Measurements from ENCODE around the gene ACTN4.
A peak's percentile ranks its signal among the peaks of the same experiment; 100 is the strongest.

Gene ACTN4

DNA sequence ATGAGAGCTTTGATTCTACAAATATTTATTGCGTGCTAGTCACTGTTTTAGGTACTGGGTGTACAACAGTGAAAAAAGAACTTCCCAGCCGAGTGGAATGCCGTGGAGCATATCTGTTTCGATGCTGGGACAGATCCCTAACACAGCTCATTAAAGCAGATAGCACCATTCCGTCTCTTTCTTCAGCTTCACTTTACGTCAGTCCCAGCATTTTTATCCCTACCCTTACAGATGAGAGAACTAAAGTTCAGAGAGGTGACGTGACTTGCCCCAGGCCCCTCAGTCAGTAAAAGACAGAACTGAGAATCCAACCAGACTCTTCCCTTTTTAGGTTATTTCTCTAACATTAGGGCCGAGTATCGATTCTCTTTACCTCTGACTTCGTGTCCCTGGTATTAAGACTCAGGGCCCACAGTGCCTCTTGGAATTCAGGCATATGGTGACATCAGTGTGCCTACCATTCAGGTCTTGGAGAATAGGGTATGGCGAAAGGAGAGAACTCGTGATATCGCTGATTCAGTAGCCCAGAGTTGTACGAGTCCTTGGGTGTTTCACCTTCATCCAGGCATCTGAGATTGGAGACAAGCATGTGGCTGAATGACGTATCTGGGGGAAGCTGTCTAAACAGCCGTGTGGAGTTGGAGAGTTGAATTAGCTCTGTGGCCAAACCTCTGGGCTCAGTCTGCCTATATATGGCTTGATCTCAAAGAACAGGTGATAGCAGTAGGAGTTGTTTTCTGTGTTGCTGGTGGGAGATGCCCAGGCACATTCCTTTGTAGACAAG, 27.1 kb downstream of the ACTN4 start:
- no peak overlapping the region for H3K4me3 Mint-ChIP-seq

DNA sequence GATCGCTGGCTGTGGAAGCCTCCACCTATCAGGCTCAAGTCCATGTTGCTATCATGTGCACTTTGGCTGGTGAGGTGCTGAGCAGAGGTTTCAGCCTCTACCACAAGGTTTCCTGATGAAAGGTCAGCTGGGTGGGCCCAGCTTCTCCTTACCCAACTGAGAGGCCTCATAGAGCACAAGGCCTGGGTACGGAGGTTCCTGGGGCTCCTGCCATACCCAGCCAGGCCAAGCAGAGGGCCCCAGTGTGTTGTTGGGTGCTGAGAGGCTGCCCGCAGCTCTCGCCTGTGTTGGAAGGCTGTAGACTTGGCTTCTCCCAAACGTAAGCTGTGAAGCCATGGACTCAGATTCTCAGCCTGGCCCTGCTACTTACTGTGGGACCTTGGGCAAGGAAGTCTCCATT, 28.2 kb downstream of the ACTN4 start:
- Mint-ChIP-seq H3K9me3 (no peaks in the 10 kb centered on the region), H3K27ac (peak overlapping the region; percentile 45), H3K27me3 (ENCODE audit: low read depth) (no peaks in the 10 kb centered on the region), H3K36me3 (ENCODE audit: low read depth) (peaks cover 25% of the 10 kb centered on the region), H3K4me1 (ENCODE audit: low read depth) (peaks cover 63% of the 10 kb centered on the region), H3K4me3 (no peak overlapping the region)

More for the DNA sequence above, 27.1 kb downstream of the ACTN4 start:
- Mint-ChIP-seq H3K9me3 (no peaks in the 10 kb centered on the region), H3K4me1 (ENCODE audit: low read depth) (peaks cover 63% of the 10 kb centered on the region), H3K36me3 (ENCODE audit: low read depth) (peaks cover 20% of the 10 kb centered on the region), H3K27me3 (ENCODE audit: low read depth) (no peaks in the 10 kb centered on the region), H3K27ac (no peak overlapping the region)

DNA sequence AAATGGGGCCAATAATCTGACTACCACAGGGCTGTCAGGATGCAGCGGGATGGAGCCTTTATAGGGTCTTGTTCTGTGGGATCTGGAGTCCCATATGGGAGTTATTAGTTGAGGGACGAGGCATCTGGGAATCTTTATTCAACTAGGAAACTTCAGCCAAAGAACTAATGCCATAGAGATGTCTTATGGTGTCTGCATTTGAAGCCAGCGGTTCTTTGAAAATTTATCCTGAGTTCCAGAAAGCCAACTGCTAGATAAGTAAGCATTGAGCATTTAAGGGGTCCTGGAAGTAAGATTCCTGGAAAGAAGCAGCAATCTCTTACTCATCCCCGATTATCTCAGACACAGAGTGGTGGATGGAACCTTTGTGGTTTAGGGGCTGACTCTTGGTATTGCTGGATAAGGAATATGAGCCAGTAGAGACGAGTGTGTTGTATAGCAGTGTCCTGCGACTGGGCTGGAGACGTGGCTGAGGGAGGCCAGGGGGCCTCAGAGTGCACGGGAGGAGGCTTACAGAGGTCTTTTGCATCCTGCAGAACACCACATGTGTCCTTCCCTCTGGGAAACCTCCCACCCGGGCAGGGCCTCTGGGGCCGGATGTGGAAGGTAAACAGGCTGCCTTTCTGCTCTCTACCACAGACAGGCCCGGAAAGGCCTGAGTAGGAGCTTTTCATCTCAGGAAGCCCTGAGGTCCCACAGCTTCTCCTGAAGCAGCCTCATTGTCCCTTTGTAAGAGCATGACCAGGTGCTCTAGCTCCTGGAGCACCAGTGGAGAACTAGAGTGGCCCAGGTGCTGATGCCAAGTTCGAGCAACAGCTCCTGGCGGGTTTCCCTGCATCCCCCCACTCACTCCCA, 28.8 kb downstream of the ACTN4 start:
- Mint-ChIP-seq H3K27me3 (ENCODE audit: low read depth) (no peaks in the 10 kb centered on the region), H3K4me3 (no peak overlapping the region), H3K36me3 (ENCODE audit: low read depth) (peaks cover 27% of the 10 kb centered on the region), H3K9me3 (no peaks in the 10 kb centered on the region), H3K4me1 (ENCODE audit: low read depth) (peaks cover 63% of the 10 kb centered on the region), H3K27ac (peak overlapping the region; percentile 24)

DNA sequence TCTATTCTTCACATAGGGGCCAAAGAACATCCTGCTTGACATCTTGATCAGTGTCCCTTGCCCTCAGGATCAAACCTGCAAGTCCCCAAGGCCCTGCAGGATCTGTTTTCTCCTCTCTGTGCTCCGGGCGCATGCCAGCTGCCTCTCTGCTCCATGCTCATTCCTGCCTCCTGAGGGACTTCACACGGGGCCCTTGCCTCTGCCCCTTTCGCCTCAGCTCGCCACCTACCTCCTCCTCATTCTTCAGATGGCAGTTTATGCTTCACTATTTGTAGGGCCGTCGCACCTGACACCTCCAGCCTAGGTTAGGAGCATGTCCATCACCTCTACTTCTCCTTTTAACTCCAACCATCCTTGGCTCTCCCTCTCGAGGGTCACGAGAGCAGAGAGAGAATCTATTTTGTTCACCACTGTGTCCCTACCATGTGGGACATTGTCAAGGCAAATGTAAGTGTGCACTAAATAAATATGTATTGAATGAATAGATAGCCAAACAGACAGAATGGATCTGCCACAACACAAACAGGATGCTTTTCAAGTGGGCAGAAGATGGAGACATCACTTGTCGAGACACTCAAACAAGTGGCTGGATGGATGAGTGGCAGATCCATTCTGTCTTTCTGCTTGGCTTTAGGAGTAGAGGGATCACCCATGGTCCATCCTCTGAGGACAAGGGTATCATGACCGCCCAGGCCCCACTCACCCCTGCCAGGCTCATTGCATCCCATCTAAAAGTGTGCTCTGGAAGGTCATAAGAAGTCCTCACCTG, 29.6 kb downstream of the ACTN4 start:
- Mint-ChIP-seq H3K27ac (peak overlapping the region; percentile 31), H3K4me3 (peak overlapping the region; percentile 8), H3K36me3 (ENCODE audit: low read depth) (peaks cover 30% of the 10 kb centered on the region)

DNA sequence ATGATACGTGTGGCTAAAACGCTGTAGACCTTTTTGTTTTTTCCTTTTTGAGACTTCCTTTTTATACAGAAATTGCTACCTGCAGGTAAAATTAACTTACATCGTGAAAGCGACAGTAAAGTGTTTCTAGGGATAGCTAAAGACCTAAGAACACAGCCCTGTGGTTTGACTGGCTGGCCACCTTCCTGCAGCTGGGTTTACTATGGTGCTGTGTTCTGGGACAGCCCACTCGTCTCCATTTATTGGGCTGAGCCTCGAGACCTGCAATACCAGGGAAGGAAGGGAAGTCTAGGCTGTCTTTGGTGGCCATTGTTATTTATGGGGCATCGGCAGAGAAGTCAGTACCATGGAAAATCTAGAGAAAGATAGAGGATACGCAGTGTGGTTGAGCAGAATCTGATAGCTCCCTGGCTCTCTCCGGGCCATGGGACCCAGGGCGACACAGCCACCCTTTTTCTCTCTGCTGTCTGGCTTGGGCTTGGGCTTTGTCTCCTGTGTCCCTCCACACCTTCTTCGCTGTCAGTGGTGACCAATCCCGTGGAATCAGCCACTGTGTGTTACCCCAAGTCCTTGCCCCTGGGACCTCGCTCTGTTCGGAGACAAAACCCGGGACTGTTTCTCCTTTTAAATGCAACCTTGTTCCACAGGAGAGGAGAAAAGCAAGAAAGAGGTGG, 30.9 kb downstream of the ACTN4 start:
- Mint-ChIP-seq H3K27me3 (ENCODE audit: low read depth) (no peaks in the 10 kb centered on the region), H3K4me1 (ENCODE audit: low read depth) (peaks cover 77% of the 10 kb centered on the region), H3K4me3 (no peak overlapping the region), H3K36me3 (ENCODE audit: low read depth) (peaks cover 40% of the 10 kb centered on the region), H3K27ac (no peak overlapping the region), H3K9me3 (peaks cover 4% of the 10 kb centered on the region)

More for the DNA sequence above, 29.6 kb downstream of the ACTN4 start:
- Mint-ChIP-seq H3K4me1 (ENCODE audit: low read depth) (peaks cover 66% of the 10 kb centered on the region), H3K9me3 (no peaks in the 10 kb centered on the region), H3K27me3 (ENCODE audit: low read depth) (no peaks in the 10 kb centered on the region)

DNA sequence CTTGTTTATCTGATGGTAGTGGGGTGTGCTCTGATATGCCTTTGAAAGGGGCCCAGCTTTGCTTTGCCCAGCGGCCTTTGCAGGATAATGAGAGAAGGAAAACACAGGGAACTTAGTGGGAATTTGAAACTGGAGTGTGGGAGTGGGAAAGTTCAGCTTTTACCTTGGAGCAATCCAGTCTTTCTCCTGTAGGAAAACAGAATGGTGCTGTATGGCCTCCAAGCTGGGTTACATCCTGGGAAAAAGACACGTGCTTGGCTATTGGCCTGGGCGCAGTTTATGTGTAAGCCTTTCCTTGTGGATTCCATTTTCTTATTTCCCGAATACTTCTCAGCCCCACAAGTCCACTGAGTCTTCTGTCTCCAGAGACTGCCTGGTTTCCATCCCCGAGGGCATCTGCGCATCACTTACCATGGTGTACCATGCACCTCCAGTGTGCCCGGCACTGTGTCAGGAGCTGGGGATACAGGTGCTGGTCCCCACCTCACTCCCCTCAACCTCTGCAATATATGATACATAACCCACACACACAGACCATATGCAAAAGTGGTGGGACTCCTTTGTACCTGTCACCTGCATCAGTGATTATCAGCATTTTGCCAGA, 31.5 kb downstream of the ACTN4 start:
- no peak overlapping the region for H3K4me3 Mint-ChIP-seq
- H3K9me3 Mint-ChIP-seq, result peaks cover 4% of the 10 kb centered on the region
- H3K27ac Mint-ChIP-seq, result peak overlapping the region; percentile 7
- H3K4me1 Mint-ChIP-seq (ENCODE audit: low read depth), result peaks cover 82% of the 10 kb centered on the region
- H3K27me3 Mint-ChIP-seq (ENCODE audit: low read depth), result no peaks in the 10 kb centered on the region
- peaks cover 44% of the 10 kb centered on the region for H3K36me3 Mint-ChIP-seq (ENCODE audit: low read depth)

DNA sequence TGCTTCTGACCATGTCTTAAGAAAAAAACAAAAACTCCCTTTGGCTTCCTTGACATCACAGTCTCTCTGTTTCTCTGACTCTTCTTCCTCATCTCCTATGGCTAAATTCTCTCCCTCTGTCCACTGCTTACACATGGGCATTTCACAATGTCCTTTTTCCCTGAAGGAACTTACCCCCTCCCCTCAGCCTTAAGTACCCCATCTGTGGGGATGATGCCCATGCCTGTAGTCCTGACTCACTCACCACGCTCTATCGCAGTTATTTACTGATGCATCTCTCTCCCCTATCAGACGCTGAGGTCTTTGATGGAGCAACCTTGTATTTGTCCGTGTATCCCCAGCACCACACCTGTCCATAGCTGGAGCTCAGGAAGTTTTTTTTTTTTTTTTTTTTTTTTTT, 32.4 kb downstream of the ACTN4 start:
- Mint-ChIP-seq H3K36me3 (ENCODE audit: low read depth) (peaks cover 42% of the 10 kb centered on the region), H3K9me3 (peaks cover 4% of the 10 kb centered on the region), H3K4me1 (ENCODE audit: low read depth) (peaks cover 82% of the 10 kb centered on the region), H3K27me3 (ENCODE audit: low read depth) (no peaks in the 10 kb centered on the region), H3K4me3 (no peak overlapping the region), H3K27ac (peak overlapping the region; percentile 53)

DNA sequence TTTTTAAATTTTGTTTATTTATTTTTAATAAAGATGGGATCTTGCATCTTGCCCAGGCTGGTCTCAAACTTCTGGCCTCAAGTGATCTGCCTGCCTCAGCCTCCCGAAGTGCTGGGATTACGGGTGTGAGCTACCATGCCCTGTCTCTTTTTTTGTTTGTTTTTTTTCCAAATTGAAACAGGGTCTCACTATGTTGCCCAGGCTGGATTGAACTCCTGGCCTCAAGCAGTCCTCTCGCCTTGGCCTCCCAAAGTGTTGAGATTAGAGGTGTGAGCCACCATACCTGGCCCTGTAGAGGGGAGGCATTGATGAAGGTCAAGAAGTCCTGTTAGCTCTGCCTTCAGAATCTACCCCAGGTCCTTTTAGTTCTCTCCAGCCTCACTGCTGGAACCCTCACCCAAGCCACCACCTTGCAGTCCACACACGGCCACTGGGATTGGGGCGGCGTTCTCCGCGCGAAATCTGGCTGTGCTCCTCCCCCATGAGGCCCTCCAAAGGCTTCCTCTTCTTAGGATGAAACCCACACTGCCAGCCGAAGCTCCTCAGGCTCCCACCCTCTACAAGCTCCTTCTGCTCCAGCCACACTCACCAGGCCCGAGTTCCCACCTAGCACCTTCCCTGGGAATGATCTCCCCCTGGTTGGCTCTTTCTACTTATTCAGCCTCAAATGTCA, 34.9 kb downstream of the ACTN4 start:
- Mint-ChIP-seq H3K27ac (peak overlapping the region; percentile 81), H3K27me3 (ENCODE audit: low read depth) (no peaks in the 10 kb centered on the region), H3K36me3 (ENCODE audit: low read depth) (peaks cover 38% of the 10 kb centered on the region), H3K4me1 (ENCODE audit: low read depth) (peaks cover 79% of the 10 kb centered on the region), H3K9me3 (peaks cover 4% of the 10 kb centered on the region), H3K4me3 (peak overlapping the region; percentile 21)

DNA sequence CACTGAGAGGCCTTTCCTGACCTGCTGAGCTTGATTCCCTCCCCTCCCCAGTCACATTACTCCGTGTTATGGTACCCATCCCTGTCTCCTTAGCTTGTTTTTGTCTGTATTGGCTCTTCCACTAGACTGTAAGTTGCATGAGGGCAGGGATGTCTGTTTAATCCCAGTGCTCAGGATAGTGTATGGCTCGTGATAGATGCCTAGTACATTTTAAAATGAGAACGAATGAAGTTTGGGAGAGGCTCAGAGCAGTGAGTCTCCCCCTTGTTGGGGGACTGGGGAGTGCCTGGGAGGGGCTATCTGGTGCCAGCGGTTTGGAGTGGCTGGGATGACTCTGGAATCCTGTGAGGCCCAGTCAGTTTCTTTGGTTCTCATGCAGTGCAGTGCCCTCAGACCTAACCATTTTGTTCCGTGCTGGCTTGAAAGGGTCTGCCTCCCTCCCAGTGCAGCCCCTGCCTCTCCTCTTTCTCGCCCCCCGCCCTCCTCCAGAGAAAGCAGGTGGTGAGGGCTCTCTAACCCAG, 35.5 kb downstream of the ACTN4 start:
- peaks cover 79% of the 10 kb centered on the region for H3K4me1 Mint-ChIP-seq (ENCODE audit: low read depth)
- H3K4me3 Mint-ChIP-seq, result peak overlapping the region; percentile 21
- H3K27me3 Mint-ChIP-seq (ENCODE audit: low read depth), result no peaks in the 10 kb centered on the region
- H3K36me3 Mint-ChIP-seq (ENCODE audit: low read depth), result peaks cover 32% of the 10 kb centered on the region
- peak overlapping the region; percentile 81 for H3K27ac Mint-ChIP-seq
- H3K9me3 Mint-ChIP-seq, result peaks cover 4% of the 10 kb centered on the region

DNA sequence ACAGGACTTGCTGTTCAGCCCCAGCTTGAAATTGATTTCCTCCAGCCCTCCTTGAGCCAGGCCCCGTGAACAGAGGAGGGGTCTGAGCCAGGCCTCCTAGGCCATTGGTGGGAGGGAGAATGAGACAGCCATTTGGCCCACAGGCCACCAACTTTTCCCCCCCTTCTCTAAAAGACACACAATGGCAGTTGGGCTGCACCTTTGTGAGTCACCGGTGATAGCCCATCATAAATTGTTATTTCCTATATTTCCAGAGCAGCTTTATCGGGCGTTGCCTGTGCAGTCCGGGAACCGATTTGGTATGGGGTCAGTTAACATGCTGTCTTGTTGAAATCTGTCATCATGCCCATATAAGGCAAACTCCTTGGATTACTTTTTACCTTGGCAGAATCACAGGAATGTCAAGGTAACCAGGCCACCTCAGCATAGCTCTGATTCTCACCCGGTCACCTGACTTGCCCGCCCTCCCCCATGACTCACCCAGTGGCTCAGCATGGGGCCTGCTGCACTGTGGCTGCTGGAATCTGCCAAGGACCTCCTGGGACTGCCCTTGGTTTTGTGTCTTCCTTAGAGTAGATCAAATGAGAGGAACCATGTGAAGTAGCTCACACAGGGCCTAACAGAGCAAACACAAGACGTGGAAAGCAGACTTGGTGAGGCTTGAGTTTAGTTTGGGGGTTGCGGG, 36.1 kb downstream of the ACTN4 start:
- H3K36me3 Mint-ChIP-seq (ENCODE audit: low read depth), result peaks cover 30% of the 10 kb centered on the region
- no peaks in the 10 kb centered on the region for H3K27me3 Mint-ChIP-seq (ENCODE audit: low read depth)
- peaks cover 74% of the 10 kb centered on the region for H3K4me1 Mint-ChIP-seq (ENCODE audit: low read depth)
- peak overlapping the region; percentile 11 for H3K4me3 Mint-ChIP-seq
- peak overlapping the region; percentile 81 for H3K27ac Mint-ChIP-seq
- peaks cover 4% of the 10 kb centered on the region for H3K9me3 Mint-ChIP-seq

DNA sequence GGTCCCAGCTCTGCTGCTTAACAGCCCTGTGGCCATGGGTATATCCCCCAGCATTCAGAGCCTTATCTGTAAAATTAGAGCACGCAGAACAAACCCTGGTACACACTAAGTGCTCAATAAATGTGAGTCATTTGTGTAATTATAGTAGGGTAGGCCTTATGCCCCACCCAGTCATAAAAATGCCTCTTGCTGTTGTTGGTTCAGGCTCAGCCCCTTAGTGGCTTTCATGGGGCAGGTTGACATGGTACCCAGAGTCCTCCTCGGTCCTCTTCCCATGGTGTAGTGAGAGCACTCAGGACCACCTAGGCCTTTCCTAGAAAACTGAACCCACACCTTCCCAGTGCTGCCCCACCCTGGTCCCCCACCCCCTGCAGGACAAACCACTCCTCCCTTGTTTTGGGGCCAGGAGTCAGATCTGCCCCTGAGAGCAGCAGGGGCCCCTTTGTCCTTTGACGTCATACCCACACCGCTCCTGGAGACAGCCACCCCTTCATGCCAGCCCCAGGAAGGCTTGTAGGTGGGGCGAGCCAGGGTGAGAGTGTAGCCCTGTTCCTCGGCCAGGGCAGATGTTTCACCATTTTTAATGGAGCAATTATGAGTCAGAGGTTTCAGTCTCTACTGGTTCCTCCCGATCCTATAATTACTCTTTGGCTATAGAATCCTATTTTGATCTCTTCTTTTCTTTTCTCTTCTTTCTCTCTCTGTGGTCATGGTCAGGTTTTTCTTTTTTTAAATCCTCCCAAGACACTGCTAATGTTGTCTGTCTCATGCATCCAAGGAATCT, 36.8 kb downstream of the ACTN4 start:
- H3K4me3 Mint-ChIP-seq, result no peak overlapping the region
- peak overlapping the region; percentile 81 for H3K27ac Mint-ChIP-seq
- H3K4me1 Mint-ChIP-seq (ENCODE audit: low read depth), result peaks cover 73% of the 10 kb centered on the region
- H3K36me3 Mint-ChIP-seq (ENCODE audit: low read depth), result peaks cover 30% of the 10 kb centered on the region
- H3K9me3 Mint-ChIP-seq, result peaks cover 4% of the 10 kb centered on the region
- H3K27me3 Mint-ChIP-seq (ENCODE audit: low read depth), result no peaks in the 10 kb centered on the region
